GM23248 (cell line): Measurements from ENCODE around the gene RTTN. TPM values are rescaled to one million over a fixed set of nuclear protein-coding genes. Genes with fewer than 3 reads are reported as not detected.

Experiments
- DNase-seq: peaks from one replicate; pipeline ENCODE4 v3.0.0-alpha.2; 2015
- H2AFZ ChIP-seq: fragments of 200-600 bp; sonication (generic); 2 replicates; pipeline ENCODE4 v1.6.1; 2016; ENCODE audit warnings: antibody characterized with exemption
- H3F3A ChIP-seq: fragments of 200-600 bp; sonication (generic); 2 replicates; pipeline ENCODE4 v1.6.1; 2016; ENCODE audit warnings: mild to moderate bottlenecking, antibody characterized with exemption, mixed run types; ENCODE audit not compliant: insufficient read depth
- H3K27ac ChIP-seq: fragments of 200-600 bp; sonication (generic); 2 replicates; pipeline ENCODE4 v1.5.1; 2016; ENCODE audit warnings: mild to moderate bottlenecking
- H3K27me3 ChIP-seq: fragments of 200-600 bp; sonication (generic); replicated peaks from 2 replicates; pipeline ENCODE4 v1.6.1; 2016; ENCODE audit warnings: mild to moderate bottlenecking; ENCODE audit not compliant: insufficient read depth
- H3K36me3 ChIP-seq: fragments of 200-600 bp; sonication (generic); 2 replicates; pipeline ENCODE4 v1.6.1; 2016; ENCODE audit warnings: low read depth, mild to moderate bottlenecking
- H3K4me1 ChIP-seq: fragments of 200-600 bp; sonication (generic); 2 replicates; pipeline ENCODE4 v1.6.1; 2016; ENCODE audit warnings: mild to moderate bottlenecking; ENCODE audit not compliant: insufficient read depth
- H3K4me2 ChIP-seq: fragments of 200-600 bp; sonication (generic); one replicate; pipeline ENCODE4 v1.6.1; 2016; ENCODE audit warnings: mild to moderate bottlenecking; ENCODE audit not compliant: unreplicated experiment
- H3K4me3 ChIP-seq: fragments of 200-600 bp; sonication (generic); 2 replicates; pipeline ENCODE4 v1.5.1; 2016; ENCODE audit warnings: mild to moderate bottlenecking
- H3K79me2 ChIP-seq: fragments of 200-600 bp; sonication (generic); 2 replicates; pipeline ENCODE4 v1.6.1; 2016; ENCODE audit warnings: mild to moderate bottlenecking; ENCODE audit not compliant: insufficient read depth
- H3K9ac ChIP-seq: fragments of 200-600 bp; sonication (generic); 2 replicates; pipeline ENCODE4 v1.6.1; 2016; ENCODE audit warnings: mild to moderate bottlenecking
- H3K9me2 ChIP-seq: fragments of 200-600 bp; sonication (generic); 2 replicates; pipeline ENCODE4 v1.6.1; 2016; ENCODE audit warnings: mixed run types, mild to moderate bottlenecking, moderate library complexity; ENCODE audit not compliant: insufficient read depth
- H3K9me3 ChIP-seq: fragments of 200-600 bp; sonication (generic); one replicate; pipeline ENCODE4 v1.6.1; 2017; ENCODE audit warnings: low read depth
- H4K20me1 ChIP-seq: fragments of 200-600 bp; sonication (generic); 2 replicates; pipeline ENCODE4 v1.6.0; 2016; ENCODE audit not compliant: insufficient read depth
- EZH2 ChIP-seq: fragments of 200-600 bp; sonication (generic); IDR thresholded peaks from 2 replicates; pipeline ENCODE4 v1.6.1; 2018; ENCODE audit warnings: antibody characterized with exemption, mild to moderate bottlenecking; ENCODE audit not compliant: insufficient read depth, poor library complexity, severe bottlenecking
- EZH2phosphoT487 ChIP-seq: fragments of 200-600 bp; sonication (generic); IDR thresholded peaks from 2 replicates; pipeline ENCODE4 v1.6.1; 2018; ENCODE audit warnings: antibody characterized with exemption, moderate library complexity, mild to moderate bottlenecking, low read depth; ENCODE audit not compliant: insufficient read depth
- WGBS, 2 experiments: methylation state at CpG; one replicate each; pipeline ENCODE4 v1.1.6; 2015 to 2017; ENCODE audit warnings: low lambda C conversion rate in 2 of 2, low coverage in 1 of 2; ENCODE audit errors: missing lambda C conversion rate in 2 of 2; 5-methylcytosine and 5-hydroxymethylcytosine counted together
- in situ Hi-C: fragments of 300-500 bp; cut with MboI; formaldehyde crosslinking; loops from 2 replicates; pipeline ENCODE4 v1.15.0; 2020
- polyA plus RNA-seq: library from polyadenylated mRNA; unstranded; fragments of >200 nt; fragmentation: Nextera tagmentation; extraction: Ambion mirVana; gene quantifications from 2 replicates; pipeline ENCODE4 v1.2.1, GENCODE V29; 2016
- total RNA-seq: library from RNA; depleted of rRNA; stranded (reverse); fragments of >200 nt; shearing (Covaris generic); gene quantifications from 2 replicates; pipeline ENCODE4 v1.2.3, GENCODE V29; 2014

The RTTN gene
- total and polyA plus RNA-seq, 2 experiments from 2014 or later: 12.4 to 19.3 TPM

DNA sequence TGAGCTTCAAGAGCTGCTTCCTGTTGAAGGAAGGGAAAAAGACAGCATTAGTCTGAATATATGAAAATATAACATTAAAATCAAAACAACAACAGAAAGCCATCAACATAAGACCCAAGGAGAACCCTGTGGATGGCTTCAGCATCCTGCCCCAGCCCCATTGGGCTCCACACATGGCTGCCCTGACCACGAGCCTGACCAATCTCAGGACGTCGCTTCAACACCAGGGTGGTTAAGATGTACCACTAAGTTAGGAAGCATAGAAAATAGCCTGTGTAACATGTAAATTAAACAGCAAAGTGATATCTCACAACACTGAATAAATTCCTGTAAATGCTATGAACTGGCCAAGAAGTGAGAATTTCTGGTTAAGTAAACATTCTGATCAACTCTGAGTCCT is 180.7 kb downstream of the RTTN start:
- Histone ChIP-seq H2AFZ (no peak overlapping the region), H3K9ac (no peak overlapping the region), H3K79me2 (peaks cover 9% of the 10 kb centered on the region; the same call in 1 of the 2 replicates), H3K9me3 (no peaks in the 10 kb centered on the region), H3K27ac (no peak overlapping the region), H4K20me1 (no peaks in the 10 kb centered on the region), H3K4me3 (no peak overlapping the region), H3K27me3 (no peaks in the 10 kb centered on the region), H3K4me1 (no peaks in the 10 kb centered on the region), H3F3A (no peaks in the 10 kb centered on the region), H3K9me2 (no peaks in the 10 kb centered on the region), H3K4me2 (no peak overlapping the region), H3K36me3 (peaks cover 45% of the 10 kb centered on the region)
- DNase-seq: no peak
- in situ Hi-C loops: no loop called here
- 96 to 99% methylated on average over 3 of the region's 3 CpGs for WGBS, 2 experiments
- TF ChIP-seq EZH2phosphoT487 (no peak), EZH2 (no peak)

DNA sequence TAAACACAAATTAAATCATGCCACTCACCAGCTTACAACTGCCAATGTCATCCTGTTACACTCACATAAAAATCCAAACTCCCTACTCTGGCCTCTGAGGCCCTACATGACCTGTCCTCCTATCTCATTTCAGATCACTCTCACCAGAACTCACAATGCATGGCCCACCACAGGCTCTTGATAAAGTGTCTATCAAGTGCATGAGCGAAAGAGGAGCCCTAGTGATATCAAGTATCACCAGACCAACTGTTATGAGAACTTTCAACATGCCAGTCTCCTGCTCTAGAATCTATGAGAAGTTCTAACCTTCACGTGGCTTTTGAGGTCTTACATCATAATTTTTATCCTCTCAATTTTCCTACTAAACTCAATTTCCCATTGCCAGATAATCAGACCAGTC is 181.4 kb downstream of the RTTN start:
- Histone ChIP-seq H3K36me3 (peaks cover 43% of the 10 kb centered on the region), H3K4me1 (no peaks in the 10 kb centered on the region), H3K79me2 (peaks cover 3% of the 10 kb centered on the region; the same call in 1 of the 2 replicates), H3K4me3 (no peak overlapping the region), H3K27me3 (no peaks in the 10 kb centered on the region), H3K4me2 (no peak overlapping the region), H3K9me3 (no peaks in the 10 kb centered on the region), H4K20me1 (no peaks in the 10 kb centered on the region), H3K9ac (no peak overlapping the region), H3F3A (no peaks in the 10 kb centered on the region), H3K9me2 (no peaks in the 10 kb centered on the region), H2AFZ (no peak overlapping the region), H3K27ac (no peak overlapping the region)
- TF ChIP-seq EZH2phosphoT487 (no peak), EZH2 (no peak)
- DNase-seq: no peak
- 93 to 100% methylated on average over 2 of the region's 2 CpGs for whole genome bisulfite sequencing, 2 experiments
- in situ Hi-C loops: no loop called here

DNA sequence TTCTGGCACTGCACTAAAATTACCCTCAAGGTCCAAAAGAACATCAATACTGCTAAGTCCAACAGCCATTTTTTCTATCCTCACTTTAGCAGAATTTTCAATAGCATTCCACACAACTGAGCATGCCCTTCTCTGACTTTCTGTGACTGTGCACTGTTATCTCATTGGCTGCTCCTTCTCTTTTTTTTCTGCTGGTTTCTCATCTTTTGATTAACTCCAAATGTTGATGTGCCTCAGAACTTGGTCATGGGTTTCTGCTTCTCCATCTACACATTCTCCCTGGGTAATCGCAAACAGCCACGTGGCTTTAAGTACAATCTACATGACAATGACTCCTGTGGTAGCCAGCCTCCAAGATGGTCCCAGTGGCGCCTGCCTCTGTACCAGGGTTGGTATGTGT is 182.9 kb downstream of the RTTN start:
- H3K79me2 ChIP-seq: peaks cover 3% of the 10 kb centered on the region; the same call in 1 of the 2 replicates
- 94 to 98% methylated on average over 3 of the region's 3 CpGs for WGBS, 2 experiments
- no peak overlapping the region for H3K9ac ChIP-seq
- no peaks in the 10 kb centered on the region for H3F3A ChIP-seq
- no peaks in the 10 kb centered on the region for H3K4me1 ChIP-seq
- H3K27me3 ChIP-seq: no peaks in the 10 kb centered on the region
- H3K36me3 ChIP-seq: peaks cover 41% of the 10 kb centered on the region
- H3K9me2 ChIP-seq: no peaks in the 10 kb centered on the region
- H3K4me2 ChIP-seq: no peak overlapping the region
- no peak overlapping the region for H3K27ac ChIP-seq
- in situ Hi-C loops: no loop called here
- no peaks in the 10 kb centered on the region for H3K9me3 ChIP-seq
- no peak overlapping the region for H3K4me3 ChIP-seq
- no peak overlapping the region for H2AFZ ChIP-seq
- DNase-seq: peak; percentile 30
- no peaks in the 10 kb centered on the region for H4K20me1 ChIP-seq
- TF ChIP-seq EZH2phosphoT487: no peak
- no peak for TF ChIP-seq EZH2

DNA sequence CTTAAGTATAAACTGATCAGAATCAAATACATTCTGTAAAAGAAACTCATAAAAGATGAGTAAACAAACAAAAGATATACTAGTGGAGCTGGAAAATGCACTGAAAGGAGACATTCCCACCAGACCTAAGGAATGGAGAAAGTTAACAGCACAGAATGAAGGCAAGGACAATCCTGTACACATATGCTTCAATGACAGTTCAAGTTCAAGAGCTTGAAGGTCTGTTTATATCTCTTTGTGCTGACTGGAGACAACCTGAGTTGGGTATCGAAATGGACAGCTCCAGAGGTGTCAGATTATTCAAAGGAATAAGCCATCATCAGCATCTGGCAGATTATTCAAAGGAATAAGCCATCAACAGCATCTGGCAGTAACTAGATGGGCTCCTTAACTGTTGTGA is 184.0 kb downstream of the RTTN start:
- Histone ChIP-seq H3K4me2 (no peak overlapping the region), H3K27ac (no peak overlapping the region), H3K4me3 (no peak overlapping the region), H3F3A (no peaks in the 10 kb centered on the region), H3K9me2 (no peaks in the 10 kb centered on the region), H2AFZ (no peak overlapping the region), H3K9ac (no peak overlapping the region), H3K4me1 (no peaks in the 10 kb centered on the region), H4K20me1 (no peaks in the 10 kb centered on the region), H3K27me3 (no peaks in the 10 kb centered on the region), H3K79me2 (peaks cover 3% of the 10 kb centered on the region; the same call in 1 of the 2 replicates), H3K9me3 (no peaks in the 10 kb centered on the region), H3K36me3 (peaks cover 48% of the 10 kb centered on the region)
- WGBS, 2 experiments: 93 to 100% methylated on average over 1 of the region's 1 CpG
- TF ChIP-seq EZH2 (no peak), EZH2phosphoT487 (no peak)
- no peak for DNase-seq
- in situ Hi-C loops: no loop called here

DNA sequence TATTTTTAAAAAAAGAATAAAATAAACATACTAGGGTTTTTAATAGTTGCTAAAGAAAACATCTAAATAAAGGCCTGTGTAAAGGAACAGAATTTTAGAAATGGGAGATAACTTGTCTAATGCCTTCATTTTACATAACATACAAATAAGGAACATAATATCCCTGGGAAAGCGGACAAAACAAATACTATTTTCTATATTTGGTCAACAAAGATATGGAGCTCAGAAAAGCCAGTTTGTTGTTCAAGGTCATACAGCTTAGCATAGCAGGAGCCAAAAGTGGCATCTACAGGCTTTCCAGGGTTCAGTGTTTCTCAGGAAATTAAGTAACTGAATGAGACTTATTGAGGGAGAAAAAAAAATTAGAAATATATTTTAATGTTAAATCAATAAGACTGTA is 184.4 kb downstream of the RTTN start:
- H3F3A ChIP-seq: no peaks in the 10 kb centered on the region
- no peak overlapping the region for H3K9ac ChIP-seq
- H3K4me1 ChIP-seq: no peaks in the 10 kb centered on the region
- peaks cover 50% of the 10 kb centered on the region for H3K36me3 ChIP-seq
- no peak overlapping the region for H3K4me2 ChIP-seq
- peaks cover 3% of the 10 kb centered on the region; the same call in 1 of the 2 replicates for H3K79me2 ChIP-seq
- WGBS, 2 experiments: 96 to 100% methylated on average over 1 of the region's 1 CpG
- no peaks in the 10 kb centered on the region for H3K27me3 ChIP-seq
- H4K20me1 ChIP-seq: no peaks in the 10 kb centered on the region
- no peak overlapping the region for H3K4me3 ChIP-seq
- H2AFZ ChIP-seq: no peak overlapping the region
- no peaks in the 10 kb centered on the region for H3K9me2 ChIP-seq
- TF ChIP-seq EZH2: no peak
- TF ChIP-seq EZH2phosphoT487: no peak
- H3K27ac ChIP-seq: no peak overlapping the region
- DNase-seq: no peak
- H3K9me3 ChIP-seq: no peaks in the 10 kb centered on the region
- in situ Hi-C loops: no loop called here
